Stimulated activated CD4-positive, alpha-beta T cell treated with anti-CD3 and anti-CD28 coated beads, Interleukin-2, amount 100 ng/mL, for 24 hours (primary cell): ENCODE results near the gene MINDY3.
"Not testable (repeated sequence)": the region's sequence is repeated elsewhere in the genome, so short reads cannot be mapped to it uniquely, and the experiment has no call there.

Experiments
- DNase-seq, 2 donors: peaks; one replicate each; pipeline ENCODE4 v3.0.0-alpha.2; 2020

Gene MINDY3

DNA sequence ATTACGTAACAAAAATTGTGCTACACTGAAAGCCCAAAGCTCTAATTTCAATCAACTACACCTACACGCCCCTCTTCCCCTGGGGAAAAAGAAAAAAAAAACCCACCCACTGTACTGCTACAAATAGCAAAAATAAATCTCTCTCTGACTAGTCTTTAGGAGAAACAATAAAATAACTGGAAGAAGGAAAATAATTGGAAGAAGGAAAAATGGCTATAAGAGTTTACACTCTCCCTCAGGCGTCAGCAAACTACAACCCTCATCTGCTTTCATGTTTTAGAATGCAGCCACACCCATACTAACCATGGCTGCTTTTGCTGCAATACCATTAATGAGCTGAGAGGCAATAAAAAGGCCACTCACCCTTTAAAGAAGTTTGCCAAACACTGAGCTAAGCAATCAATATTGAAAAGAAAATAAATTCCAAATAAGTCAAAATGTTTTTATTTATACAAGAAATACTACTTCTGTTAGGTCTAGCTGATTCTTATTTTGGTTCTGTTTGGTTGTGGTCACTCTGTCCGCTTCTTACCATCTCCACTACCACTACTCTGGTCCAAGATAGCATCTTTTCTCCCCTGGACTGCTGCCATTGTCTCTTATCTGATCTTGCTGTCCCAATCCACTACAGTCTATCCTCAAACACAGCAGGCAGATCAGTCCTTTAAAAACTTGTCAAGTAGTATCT lies 3.8 kb downstream of the MINDY3 start:
- DNase-seq, result no peak

GRCh38 chr10:15853800-15854199 lies 6.5 kb downstream of the MINDY3 start:
- DNase-seq, result no peak

DNA sequence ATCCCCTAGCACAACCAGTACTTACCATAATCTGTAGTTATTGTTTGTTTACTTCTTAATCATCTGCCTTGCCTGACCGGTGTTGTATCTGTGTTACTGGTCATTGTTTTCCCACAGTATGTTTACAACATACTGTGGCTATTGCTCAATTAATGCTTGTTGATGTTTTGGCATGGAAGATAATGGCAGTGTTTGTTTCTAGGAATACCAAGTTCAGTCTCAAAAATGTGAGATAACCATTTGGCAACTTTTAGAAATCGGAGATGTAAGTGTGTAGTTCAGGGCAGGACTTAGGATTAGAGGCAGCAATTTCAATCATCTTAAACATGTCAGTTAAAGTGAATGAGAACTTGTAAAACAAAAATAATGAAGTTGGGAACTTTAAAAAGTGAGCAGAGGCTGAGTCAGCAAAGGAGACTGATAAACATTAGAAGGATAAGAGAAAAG lies 8.2 kb downstream of the MINDY3 start:
- DNase-seq, result no peak

DNA sequence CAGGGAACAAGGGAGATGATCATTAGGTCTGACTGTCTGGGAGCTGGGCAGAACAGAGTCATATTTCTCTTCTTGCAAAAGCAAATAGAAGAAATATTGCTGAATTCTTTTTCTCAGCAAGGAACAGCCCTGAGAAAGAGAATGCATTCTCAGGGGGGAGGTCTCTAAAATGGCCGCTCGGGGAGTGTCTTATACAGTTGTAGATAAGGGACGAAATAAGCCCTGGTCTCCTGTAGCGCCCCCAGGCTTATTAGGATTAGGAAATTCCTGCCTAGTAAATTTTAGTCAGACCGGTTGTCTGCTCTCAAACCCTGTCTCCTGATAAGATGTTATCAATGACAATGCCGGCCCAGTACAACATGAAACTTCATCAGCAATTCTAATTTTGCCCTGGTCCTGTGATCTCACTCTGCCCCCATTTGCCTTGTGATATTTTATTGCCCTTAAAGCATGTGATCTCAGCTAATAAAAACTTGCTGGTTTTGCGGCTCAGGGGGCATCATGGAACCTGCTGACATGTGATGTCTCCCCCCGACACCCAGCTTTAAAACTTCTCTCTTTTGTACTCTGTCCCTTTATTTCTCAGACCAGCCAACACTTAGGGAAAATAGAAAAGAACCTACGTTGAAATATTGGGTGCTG lies 9.8 kb downstream of the MINDY3 start:
- DNase-seq, result not testable (repeated sequence)

DNA sequence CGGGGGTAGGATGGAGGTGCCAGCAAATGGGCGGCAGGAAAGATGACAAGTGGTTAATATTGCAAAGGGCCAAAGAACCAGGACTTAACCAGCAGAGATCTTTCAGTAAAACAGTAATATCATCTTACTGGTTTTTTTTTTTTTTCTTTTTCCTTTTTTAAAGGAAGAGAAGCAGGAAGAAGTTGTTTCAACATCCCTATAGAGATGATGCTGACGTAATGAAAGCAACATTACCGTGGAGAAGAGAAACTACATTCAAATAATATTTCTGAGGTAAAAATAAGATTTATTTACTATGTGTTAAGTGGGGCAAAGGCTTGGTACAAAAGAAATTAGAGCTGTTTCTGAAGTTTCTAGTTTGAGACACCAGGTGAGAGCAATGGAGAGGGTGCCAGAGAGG lies 11.0 kb downstream of the MINDY3 start:
- no peak for DNase-seq

DNA sequence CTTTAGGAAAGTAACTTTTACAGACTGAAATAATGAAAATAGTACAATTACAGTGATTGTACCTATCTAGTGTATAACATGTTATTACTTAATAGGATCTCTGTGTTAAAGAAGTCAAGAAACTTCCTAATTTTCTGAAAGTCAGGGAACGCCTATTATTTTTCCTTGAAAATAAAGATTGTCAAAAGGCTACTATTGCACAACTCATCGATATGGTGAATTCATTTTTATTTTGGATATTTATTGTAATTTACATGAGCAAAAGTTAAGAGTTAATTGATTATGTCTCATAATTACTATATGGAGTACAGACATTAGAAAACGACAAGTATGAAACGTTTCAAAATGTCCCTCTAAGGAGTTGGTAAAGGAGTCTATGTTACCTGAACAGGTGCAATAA lies 12.8 kb downstream of the MINDY3 start:
- no peak for DNase-seq

DNA sequence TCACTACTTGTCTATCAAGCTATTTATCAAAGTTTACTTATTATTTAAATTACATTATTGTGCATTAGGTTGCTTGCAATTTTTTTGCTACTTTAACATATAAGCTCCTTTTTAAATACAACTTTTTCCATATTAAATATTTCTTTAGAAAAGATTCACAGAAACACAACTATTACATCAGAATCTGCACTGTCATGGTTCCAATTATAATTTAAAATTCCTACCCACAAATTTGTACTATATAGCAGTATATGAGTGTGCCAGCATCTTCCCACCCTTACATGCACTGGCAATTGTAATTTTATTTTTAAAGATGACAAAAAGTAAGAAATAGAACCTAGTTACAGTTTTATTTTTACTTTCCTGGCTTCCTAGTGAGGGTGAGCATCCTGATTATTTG lies 15.8 kb downstream of the MINDY3 start:
- no peak for DNase-seq

GRCh38 chr10:15843695-15844094 lies 16.6 kb downstream of the MINDY3 start:
- no peak for DNase-seq

GRCh38 chr10:15842556-15843169 lies 17.6 kb downstream of the MINDY3 start:
- DNase-seq, result no peak

DNA sequence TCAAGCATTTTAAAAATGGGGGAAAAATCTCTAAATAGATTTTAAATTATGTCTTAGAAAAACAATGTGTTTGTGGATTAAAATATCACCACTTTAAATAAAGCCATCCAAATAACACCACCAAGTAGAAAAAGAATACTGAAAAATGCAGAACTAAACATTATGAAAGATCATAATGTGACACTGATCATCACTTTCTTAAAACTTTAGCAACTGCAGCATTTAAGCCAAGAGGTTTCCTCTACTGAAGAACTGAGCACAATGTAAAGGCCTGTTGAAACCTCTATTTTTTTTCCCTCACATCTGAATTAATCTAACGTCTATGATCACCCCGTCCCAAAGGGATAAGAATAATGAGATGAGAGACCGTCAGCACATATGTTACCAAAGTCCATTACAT lies 18.6 kb downstream of the MINDY3 start:
- no peak for DNase-seq

GRCh38 chr10:15836807-15837206 lies 23.5 kb downstream of the MINDY3 start:
- DNase-seq, result no peak

DNA sequence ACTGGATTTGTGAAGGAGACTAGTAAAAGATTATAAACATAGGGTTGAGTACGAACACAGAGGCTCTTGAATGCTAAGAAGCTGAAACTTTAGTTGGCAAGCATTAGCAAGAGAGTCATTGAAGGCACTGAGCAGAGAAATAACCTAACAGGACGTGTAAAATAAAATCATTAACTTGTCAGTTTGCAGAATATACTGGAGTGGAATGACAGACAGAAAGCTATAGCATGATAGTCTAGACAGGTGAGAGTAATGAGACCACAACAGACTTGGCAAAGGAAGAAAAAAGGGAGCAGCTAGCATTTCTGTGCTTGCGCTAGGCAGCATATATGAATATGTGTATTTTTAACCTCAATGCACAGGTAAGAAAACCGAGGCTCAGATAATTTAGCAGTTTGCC lies 30.8 kb downstream of the MINDY3 start:
- DNase-seq, result no peak

- no peak for DNase-seq
These were observed 35.8 kb downstream of the MINDY3 start for GRCh38 chr10:15824498-15824897.

DNA sequence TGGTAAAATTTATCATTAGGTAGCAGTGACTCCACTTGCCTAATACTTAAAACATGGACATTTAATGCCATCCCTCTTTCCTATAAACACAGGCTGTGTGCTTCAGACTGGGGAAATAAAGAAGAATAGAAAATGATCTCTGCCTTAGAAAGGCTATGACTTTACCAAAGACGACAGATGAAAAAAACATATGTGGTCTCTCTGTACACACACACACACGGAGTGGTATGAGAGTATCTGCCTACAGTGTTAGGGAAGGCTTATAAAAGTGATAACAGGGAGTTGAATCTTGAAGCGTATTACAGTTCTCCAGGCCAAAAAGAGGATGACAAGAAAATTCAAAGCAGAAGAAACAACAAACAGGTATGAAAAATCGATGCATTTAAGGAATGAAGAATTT lies 38.2 kb downstream of the MINDY3 start:
- DNase-seq, result no peak

- DNase-seq, result no peak
These were observed 39.1 kb downstream of the MINDY3 start for GRCh38 chr10:15821046-15821683.

DNA sequence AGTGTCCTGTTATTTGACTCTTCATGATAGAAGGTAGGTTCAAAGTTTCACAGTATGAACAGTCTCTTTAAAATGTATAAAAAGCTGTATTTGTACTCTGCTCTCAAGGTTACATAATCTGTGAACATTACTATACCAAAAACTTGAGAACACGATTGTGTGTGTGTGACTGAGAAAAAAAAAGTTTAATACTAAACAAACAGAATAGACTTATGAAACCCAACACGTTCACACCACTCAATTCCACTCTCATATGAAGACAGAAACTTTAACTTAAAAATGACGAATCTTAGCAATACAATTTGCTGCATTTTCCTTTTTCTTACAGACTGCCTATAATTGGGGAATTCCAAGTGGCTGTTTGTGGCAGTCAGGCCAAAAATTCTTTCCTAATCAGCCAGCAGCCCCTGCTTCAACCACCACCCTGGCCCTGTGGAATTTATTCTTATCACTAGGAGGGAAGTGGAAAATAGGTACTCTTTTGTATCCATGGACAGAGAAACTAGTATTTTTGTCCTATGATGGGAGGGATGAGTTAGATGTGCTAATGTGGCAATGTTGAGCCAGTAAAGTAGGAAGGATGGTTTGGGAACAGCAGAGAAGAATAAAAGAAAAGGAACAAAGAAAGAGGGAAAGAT lies 42.8 kb downstream of the MINDY3 start:
- no peak for DNase-seq

DNA sequence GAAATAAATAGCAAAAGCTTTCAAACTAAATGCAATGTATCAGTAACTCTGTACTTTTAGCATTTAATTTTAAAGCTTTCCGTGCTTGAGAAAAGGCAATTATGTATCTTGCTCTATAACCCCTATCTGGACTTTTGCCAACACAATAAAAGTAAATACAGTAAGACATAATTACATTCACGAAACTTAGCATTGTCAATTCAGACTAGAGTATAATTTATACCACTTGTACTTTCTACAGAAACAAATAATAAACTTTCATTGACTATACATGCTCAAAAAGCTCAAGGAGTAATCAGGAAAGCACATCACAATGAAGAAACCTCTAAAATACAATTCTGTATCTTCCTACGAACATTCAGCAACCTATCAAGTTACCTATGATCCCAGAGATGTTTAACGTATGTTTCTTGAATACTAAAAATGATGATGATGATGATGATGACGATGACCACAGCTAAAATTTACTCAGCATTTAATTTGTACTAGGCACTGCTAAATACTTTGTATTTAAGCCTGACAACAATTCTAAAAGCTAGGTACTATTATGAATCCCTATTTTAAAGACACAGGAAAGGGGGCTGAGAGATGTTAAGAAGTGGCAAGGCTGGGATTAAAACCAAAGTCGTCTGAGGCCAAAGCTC lies 44.9 kb downstream of the MINDY3 start:
- no peak for DNase-seq

GRCh38 chr10:15814565-15814964 lies 45.7 kb downstream of the MINDY3 start:
- DNase-seq, result no peak

DNA sequence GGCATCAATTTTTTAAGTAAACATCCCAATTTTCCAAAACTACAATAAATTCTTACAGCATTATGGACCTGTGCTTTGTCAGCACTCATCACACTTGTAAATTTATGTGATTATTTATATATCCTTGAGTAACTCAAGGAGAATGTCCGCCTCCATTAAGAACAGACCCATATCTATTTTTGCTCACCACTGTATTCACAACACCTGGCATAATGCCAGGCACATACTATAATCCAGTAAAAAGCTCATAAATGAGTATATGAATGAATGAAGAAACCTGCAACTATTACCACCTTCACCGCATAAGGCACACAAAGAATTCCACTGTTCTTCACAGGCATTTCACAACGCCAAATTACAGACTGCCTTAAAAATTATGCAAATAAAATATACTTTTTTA lies 46.9 kb downstream of the MINDY3 start:
- DNase-seq, result no peak

DNA sequence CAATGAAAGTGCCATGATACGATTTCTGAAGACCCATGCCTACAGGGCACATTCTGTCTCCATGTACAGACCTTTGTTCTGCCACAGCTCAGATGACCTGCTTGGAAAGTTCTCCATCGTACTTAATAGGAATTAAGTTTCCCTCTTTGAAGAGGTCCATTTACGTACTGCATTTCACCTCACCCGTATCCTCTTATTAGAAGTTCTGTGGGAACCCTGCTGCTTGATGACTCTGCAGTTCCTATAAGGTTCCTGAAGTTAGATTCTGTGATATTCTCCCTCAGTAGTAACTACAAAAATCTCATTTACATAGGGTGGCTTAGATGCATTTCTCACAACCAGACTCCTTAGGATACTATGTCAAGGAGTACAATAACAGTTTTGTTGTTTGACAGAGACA lies 50.9 kb downstream of the MINDY3 start:
- no peak for DNase-seq

DNA sequence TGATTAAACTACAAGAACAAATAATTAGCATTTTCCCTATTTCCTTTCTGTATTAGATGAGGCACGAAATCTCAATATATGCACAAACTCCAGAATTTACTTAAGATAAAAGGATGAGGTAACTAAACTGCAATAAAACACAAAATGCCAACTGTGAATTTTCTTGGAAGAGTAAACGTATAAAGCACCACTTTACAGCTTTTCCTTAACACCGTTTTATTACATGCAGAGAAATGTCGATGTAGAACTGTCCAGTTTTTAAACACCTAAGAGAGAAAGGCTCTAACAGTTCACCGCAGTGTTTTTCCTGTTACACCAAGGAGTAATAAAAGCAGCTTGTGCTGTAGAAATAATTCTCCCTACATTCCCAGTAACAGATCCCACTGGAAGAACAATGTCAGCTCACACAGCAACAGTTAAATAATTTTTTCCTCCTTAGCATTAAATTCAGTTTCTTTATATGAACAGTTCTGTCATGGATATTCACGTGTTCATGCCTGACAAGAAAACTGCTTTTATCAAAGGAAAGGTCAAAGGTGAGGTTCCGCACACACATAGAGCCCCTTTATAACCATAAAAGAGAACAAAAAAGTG lies 52.0 kb downstream of the MINDY3 start:
- DNase-seq, result no peak

DNA sequence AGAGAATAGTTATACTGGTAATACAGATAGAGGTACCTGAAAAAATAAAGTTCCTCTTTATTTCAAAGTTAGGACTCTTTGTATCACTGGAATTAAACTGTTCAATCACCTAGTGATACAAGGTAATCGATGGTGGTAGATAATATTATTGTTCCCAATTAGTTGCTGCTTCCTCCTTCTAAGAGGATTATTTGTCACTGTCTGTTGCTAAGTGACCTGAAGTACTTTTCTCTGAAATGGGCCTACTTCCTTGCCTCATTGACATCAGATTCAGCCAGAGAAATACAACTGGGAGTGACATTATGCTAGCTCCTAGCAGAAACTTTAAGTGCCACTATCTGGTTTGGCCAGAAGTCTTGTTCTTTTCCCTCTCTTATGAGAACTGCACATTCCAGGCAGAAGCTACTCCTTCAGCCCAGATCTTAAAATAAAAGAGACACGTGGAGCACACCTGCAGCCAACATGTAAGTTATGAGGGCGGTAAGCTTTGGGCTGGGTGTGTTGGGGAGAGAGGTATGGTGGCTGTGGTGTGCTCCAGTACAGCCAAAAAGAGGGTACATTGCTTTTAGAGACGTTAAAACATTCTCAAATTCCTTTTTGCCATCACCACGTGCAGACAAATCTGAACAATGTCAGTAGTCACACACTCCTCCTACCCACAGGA lies 54.8 kb downstream of the MINDY3 start:
- DNase-seq, result no peak
